HTERT RPE-1 (cell line): ENCODE data around the gene TNFRSF11A.

ENCODE experiments used
- in situ Hi-C: fragments of 300-500 bp; cut with MboI; formaldehyde crosslinking; loops from 4 replicates; pipeline ENCODE4 v1.14.3; 2020; ENCODE audit warnings: low sequenced_read_pairs

TNFRSF11A gene

DNA sequence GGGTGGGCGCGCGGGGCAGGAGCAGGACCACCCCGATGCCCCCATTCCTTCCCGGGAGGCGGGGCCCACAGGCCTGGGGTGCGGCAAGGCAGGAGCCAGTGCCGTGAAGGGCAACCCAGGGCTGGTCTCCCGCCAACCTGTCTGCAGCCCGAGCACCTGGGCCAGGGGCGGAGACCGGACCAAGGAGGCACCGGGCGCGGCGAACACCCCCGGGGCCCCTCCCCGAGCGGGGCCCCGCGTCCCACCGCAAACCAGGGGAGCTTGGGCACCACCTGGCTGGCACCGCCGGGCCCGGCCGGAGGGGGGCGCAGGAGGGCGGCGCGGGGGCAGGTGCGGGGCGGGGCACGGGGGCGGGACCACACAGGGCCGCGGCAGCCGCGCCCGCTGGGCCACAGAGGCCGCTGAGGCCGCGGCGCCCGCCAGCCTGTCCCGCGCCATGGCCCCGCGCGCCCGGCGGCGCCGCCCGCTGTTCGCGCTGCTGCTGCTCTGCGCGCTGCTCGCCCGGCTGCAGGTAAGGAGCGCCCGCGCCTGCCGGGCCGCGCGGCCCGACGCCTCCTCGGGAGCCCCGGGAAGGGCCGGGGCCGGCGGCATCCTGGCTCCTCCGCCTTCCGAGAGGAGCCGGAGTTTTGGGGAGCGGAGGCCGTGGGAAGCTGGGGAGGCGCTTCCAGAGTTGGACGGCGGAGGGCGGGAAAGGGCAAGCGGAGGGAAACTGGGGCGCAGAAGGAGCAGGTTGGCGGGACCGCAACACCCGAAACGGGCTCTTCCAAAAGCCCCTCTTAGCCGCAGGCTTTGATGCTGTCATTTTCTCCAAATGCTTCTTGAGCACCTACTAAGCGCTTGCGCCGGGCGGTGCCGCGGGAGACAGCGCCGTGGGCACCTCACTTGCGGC lies at the start of gene TNFRSF11A:
TNFRSF11A (plus strand) TSS at position 394 of the 889 bp plus-strand sequence; CDS start at position 437, 43 bp downstream.
- in situ Hi-C loops, result no loop called here

DNA sequence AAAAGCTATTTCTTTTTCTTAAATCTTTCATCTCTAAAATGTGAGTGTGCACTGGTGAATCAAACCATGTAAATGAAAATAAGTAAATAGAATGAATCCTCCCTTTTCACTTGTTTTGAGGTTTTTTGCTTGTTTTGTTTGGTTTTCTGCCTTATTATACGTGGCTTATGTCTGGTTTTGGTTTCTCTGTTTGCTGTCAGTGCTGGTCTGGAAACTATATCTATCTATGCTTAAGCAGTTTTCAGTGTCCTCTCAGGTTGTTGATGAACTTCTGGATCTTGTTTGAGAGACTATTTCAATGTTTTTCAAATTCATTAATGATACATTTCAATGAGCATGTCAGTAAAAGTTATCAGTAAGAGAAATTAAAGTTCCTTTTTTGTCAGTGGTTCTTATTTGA lies 48.1 kb upstream of the TNFRSF11A start:
- in situ Hi-C loops, result no loop called here

DNA sequence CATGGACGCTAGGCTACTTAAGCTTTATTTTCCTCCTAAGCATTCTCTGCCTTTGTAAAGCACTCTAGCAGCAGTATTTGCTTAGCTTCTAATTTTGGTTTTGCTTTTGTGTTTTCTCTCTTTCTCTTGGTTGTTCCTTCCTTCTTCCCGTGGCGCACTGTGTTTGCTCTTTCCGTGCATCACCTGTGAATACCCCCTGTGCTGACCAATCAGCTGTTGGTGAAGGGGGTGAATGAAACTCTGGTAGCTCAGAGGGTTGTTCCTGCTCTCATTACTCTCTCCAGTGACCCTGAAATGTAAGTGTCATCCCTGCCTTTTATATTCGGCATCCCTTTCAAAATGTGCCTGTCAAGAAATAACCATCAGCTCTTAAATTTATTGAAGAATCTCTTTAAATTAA lies 45.5 kb upstream of the TNFRSF11A start:
- in situ Hi-C loops, result no loop called here

DNA sequence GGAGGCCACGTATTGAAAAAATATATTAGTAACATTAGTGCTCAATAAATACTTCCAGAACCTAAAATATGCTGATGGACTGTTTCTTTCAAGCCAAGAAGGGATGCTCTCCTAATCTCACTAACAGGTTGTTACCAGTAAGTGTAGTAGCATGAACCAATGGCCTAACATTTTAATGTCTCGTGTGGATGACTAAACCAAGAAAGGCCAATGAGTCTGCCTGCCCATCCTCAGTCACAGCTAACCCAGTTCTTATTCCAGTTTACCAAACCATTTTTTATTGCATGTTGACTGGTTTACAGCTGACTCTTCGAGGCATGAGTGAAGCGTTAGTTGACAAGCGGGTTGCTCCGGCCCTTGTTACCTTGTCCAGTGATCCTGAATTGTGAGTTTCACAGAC lies 45.1 kb upstream of the TNFRSF11A start:
- in situ Hi-C loops, result no loop called here

DNA sequence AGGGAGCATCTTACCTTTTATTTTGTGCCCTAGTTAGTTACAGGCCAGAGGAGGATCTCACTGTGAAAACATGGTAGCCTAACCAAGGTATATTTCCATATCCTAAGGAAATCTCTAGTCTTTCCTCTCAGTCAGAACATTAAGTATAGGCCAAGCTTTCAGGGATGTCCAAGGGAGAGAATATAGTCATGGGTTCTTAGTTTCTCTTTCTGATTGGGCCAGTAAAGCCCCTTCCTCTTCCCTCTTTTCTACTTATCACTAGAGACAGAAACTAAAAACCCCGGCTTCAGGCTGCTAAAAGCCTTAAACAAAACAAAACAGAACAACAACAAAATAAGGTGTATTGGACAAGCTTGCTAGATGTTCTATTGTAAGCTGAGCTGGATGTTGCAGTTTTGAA lies 44.3 kb upstream of the TNFRSF11A start:
- in situ Hi-C loops, result no loop called here

DNA sequence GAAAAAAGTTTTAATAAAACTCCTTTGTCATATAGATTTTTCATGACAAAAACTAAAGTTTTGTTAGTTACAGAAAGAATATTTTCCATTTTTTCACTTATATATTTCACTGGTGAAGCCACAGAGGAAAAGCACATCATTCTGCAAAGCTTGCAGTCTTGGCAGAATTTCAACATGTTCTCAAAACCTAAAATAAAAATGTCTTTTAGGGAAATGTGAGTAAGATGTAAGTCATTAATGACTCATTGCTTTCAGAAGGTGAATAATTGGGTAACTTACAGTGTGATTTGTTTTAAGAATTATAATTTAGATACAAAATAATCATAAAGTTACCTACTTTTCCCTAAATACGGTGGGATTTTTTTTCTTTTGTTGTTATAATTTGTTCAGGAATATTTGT lies 43.4 kb upstream of the TNFRSF11A start:
- in situ Hi-C loops, result no loop called here

DNA sequence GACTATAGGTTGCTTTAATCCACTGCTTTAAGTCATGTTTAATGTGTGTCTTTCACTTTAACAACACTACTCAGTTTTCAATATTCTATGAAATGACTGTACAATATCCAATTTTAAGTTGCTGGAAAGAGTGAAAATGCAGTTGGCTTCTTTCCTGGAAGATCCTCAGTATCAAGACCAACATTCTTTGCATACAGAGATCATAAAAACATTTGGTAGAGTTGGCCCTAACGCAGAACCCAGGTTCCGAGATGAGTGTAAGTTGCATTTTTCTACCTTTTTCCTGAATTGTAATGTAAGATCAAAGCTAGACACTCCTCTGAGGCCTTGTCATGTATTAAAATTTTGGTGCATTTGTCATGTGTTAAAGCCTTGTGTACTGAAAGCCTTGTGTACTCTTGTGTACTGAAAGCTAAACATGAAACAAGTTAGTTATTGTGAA lies 42.9 kb upstream of the TNFRSF11A start:
- in situ Hi-C loops, result no loop called here

DNA sequence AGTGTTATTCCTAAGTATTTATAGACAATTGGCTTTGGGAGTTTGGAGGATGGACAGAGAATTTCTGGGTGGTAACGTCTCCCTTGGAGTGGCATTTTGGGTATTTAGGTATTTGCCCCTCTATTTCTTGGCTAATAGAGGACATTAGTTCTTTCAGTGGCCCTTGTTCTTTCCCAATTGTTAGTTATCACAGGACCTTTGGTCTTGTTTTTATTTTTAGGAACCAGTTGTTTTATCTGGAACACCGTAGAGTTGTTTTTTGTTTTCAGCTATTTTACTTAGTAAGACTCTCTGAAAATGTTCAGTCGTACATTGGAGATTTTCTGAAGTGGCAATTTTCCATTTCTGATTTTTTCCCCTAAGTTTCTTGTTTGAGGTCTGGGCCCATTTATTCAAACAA lies 40.5 kb upstream of the TNFRSF11A start:
- in situ Hi-C loops, result no loop called here

DNA sequence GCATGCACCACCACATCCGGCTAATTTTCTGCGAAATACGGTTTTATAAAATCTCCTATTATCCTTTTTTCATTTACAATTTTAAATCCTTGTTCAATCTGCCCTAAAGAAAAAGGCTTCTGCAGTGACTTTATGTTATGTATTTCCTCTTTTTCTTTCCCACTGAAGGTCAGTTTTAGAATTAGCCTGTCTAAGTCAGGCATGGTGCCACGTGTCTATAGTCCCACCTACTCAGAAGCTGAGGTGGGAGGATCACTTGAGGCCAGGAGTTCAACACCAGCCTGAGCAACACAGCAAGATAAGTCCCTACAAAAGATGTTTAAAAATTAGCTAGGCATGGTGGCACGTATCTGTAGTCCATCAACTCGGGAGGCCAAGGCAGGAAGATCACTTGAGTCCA lies 39.8 kb upstream of the TNFRSF11A start:
- in situ Hi-C loops, result no loop called here

DNA sequence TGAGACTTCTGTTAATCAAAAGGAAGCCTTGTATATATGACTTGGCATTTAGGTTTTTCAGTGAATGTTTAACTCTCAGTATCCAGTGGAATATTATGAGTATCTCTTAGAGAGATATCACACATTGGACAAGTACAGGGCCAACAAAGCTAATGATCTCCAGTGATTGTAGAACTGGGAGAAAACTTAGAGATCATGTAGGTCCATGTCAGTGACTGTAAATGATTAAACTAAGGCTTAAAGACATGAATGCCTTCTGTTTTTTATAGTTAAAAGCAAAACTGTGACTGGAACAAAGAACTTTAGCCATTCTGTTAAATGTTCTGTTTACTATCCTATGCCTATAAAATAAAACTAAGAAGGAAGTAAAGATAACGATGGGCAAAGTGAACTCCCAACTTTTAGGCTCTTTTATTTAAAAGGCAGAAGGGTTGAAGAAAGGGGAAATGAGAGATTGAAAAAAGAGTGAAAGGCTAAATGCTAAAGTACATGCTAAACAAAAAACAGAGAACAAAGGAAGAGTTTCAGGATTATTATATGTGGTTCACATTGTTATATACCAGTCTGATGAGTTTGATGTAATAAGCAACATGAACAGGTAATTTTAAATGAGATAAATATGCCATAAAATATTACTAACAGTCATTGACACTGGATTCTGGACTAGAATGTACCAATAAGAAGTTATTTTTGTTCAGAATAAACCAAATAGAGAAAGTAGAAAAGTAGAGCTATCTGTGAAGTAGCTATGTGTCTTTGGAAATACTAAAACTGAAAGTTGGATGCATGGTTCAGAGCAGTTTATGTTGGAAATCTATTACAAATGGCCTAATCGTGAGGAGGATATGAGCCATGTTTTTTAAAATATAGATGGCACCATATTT lies 37.1 kb upstream of the TNFRSF11A start:
- in situ Hi-C loops, result no loop called here

DNA sequence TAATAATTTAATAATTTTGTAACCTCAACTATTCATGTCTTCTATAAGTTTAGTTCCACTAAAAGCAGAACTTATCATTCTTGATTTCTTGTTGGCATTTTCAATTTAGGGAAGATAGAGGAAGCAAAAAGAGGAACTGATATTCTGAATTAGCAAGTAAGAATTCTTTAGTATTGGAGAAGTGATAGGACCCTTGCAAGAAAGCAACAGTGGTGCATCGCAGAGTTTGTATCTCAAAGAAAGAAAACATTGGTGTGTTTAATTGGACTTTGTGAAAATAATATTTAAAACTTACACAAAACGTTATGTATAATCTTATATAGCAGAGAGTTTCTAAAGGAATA lies 36.5 kb upstream of the TNFRSF11A start:
- in situ Hi-C loops, result no loop called here

DNA sequence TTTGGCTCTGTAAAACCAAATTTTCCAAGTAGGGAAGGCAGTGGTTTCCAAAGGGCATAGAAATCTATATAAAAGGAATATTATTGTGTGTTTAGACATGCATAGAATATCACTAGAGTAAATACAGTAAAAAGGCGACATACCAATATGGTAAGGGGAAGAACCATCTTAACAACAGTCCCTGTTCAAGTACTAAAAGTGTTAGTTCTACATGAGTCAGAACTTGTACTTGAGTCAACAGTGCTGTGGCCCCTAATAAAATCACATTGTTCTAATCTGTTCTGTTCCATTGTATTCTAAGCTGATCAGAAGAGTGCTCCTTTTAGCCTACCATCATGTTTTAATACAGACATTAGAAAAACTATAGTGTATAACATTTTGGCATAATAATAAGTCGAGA lies 36.1 kb upstream of the TNFRSF11A start:
- in situ Hi-C loops, result no loop called here

DNA sequence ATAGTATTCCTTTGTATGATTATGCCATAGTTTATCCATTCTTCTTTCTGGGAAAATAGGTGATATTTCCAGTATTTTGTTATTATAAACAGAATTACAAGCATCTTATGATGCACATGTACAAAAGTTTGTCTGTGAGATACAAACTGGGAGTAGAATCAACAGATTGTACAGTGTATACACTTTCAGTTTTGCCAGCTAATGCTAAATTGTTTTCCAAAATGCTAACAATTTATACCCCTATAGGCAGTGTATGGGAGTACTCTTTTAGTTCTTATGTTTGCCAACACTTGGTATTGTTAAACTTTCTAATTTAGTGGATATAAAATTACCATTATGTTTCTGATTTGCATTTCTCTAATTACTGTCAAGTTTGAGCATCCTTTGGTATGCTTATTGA lies 31.0 kb upstream of the TNFRSF11A start:
- in situ Hi-C loops, result no loop called here

DNA sequence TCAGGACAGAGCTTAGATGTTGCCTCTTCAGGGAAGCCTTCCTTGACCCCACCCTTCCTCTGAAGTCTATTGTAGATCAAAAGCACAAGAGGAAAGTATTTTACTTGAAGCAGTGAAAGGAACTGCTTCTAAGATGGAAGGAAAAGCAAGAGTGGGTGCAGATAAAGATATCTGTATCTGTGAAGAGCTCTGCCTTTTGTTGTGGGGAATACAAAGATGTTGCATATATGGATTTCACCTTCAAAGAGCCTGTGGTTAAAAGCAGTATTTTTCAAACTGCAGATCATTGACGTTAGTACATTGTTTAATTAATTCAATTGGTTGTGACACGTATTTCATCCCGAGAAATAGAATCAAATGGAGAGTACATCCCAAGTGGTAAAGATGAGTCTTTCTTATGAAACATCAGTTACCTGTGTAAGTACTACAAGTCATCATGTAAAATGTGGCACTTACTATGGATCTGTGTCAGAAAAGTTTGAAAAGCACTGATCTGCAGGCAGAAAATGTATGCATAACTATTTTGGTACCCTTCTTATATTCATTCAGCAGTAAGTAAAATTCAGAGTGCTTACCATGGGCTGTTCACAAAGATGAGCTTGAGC lies 24.6 kb upstream of the TNFRSF11A start:
- in situ Hi-C loops, result no loop called here

DNA sequence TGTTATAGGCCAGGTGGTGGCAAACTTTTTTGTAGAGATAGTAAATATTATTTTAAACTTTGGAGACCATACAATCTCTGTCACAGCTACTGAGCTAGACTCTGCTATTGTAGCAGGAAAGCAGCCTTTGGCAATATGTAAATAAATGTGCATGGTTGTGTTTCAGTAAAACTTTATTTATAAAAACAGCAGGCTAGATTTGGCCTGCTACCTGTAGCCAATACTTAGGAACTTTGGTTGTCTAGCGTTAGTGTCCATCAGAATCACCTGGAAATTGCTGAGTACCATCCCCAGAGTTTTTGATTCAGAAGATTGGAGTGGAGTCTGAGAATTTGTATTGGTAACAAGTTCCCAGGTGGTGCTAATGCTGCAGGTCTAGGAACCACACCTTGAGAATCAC lies 23.8 kb upstream of the TNFRSF11A start:
- in situ Hi-C loops, result no loop called here

DNA sequence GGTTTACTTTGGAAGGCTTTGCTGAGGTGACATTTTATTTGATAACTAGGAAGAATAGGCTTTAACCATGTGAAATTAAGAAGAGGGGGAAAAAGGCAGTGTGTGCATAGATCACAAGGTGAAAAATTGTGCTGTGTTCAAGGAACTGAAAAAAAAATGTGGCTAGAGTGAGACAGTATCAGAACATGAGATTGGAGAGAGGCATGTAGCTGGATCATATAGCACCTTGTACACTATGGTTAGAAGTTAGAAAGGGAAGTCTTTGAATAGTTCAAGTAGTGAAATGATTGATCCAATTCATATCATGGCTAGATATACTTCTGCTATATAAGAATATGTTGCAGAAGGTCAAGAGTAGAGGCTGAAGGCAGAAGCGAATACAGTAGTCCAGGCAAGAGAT lies 12.3 kb upstream of the TNFRSF11A start:
- in situ Hi-C loops, result no loop called here

DNA sequence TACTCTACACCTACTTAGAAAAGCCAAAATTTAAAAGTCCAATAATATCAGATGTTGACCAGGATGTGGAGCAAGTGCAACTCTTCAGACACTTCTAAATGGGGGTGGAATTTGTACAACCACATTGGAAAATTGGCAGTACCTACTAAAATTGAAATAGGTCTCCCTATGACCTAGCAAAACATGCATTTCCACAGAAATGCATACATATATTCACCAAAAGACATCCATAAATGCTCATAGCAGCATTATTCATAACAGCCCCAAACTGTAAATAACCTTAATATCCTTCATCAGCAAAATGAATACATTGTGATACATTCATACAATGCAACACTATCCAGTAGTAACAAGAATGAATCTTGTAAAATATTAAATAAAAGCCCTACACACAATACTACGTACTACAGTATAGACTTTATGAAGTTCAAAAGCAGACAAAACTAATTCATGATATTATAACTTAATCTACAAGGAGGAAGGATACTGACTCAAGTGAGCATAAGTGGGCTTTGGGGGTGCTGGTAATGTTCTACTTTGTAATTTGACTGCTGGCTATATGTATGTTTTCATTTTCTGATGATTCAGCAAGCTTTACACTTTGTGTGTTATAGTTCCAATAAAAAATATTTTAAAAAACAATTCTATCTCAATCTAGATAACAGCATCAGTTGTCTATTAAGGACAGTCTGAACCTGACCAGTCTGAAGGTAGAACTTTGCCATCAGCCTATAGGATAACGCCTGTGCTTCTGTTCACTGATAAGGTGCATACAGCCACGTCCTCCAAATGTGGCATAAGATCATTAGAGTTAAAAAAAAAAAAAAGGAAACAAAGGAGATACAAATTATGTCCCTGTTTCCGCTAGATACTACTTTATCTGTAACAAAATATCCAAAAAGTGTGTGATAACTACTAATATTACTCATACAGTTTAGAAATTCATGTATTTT lies 6.6 kb upstream of the TNFRSF11A start:
- in situ Hi-C loops, result no loop called here

DNA sequence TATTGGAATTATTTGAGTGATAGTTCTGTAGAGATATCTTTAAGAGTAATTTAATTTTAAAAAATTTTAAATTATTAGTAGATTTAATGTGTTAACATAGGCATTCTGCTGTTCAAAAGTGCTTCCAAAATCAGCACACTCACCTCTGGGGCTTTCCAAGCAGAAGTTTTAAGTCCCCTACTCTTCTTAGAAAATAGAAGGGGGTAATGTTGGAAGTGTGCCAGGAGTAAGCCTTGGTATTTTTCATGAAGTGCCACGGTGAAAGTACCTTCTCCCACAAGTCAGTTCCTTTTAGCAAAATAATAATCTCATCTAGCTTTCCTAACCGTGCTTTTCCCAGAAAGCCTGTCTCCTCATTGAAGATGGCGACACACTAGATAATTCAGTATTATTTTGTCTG lies 3.9 kb upstream of the TNFRSF11A start:
- in situ Hi-C loops, result no loop called here

DNA sequence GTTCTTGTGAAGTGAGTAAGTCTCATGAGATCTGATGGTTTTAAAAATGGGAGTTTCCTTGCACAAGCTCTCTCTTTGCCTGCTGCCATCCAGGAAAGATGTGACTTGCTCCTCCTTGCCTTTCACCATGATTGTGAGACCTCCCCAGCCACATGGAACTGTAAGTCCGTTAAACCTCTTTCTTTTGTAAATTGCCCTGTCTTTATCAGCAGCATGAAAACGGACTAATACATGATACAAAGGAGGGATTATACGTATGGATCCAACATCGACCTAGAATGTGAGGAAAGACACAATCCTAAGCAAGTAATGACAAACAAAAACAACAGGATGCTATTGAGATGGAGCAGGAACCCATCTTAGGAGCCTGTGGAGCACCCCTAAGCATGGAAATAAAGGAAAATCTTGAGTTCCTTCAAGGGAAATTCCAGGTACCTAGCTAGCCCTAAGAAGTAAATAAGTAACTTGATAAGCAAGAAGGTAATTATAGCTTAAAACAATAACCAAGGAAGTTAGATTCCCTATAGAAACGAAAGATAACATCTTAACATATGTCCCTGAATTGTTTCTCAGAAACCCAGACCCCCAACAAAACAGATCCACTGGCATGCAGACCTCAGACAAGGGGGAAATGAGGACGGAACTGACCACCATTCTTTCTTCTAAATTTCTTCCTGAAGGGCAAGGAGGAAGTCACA lies 1.5 kb upstream of the TNFRSF11A start:
- in situ Hi-C loops, result no loop called here
